C4-2B (cell line): ENCODE results near the gene ZSCAN32.
A peak's percentile ranks its signal among the peaks of the same experiment; 100 is the strongest.

Experiments
- H3K27ac ChIP-seq: fragments of 450-650 bp; 2 replicates; pipeline ENCODE4 v1.5.1; 2017
- CTCF ChIP-seq: fragments of 450-650 bp; conservative IDR thresholded peaks from 2 replicates; pipeline ENCODE4 v1.5.1; 2017; ENCODE audit warnings: mild to moderate bottlenecking
- ZFX ChIP-seq: fragments of 450-650 bp; IDR thresholded peaks from 2 replicates; pipeline ENCODE4 v1.6.1; 2017

ZSCAN32 gene

GRCh38 chr16:3377917-3378316 is 22.9 kb downstream of the ZSCAN32 start:
- no peak overlapping the region for H3K27ac ChIP-seq
- TF ChIP-seq CTCF (no peak), ZFX (no peak)

GRCh38 chr16:3375680-3376079 is 25.1 kb downstream of the ZSCAN32 start:
- TF ChIP-seq CTCF (no peak), ZFX (no peak)
- no peak overlapping the region for H3K27ac ChIP-seq

GRCh38 chr16:3369073-3369472 is 31.7 kb downstream of the ZSCAN32 start:
- no peak overlapping the region for H3K27ac ChIP-seq
- no peak for TF ChIP-seq CTCF
- no peak for TF ChIP-seq ZFX

- no peak overlapping the region for H3K27ac ChIP-seq
- no peak for TF ChIP-seq CTCF
- TF ChIP-seq ZFX, result no peak
Measured at GRCh38 chr16:3364774-3365427, 35.9 kb downstream of the ZSCAN32 start.

- 0 out of 2 replicates have a peak, but pooled peaks have one; percentile 13 for TF ChIP-seq CTCF
- TF ChIP-seq ZFX, result no peak
- H3K27ac ChIP-seq, result no peak overlapping the region
Measured at GRCh38 chr16:3363793-3364192, 37.0 kb downstream of the ZSCAN32 start.

GRCh38 chr16:3362931-3363330 is 37.9 kb downstream of the ZSCAN32 start:
- no peak overlapping the region for H3K27ac ChIP-seq
- TF ChIP-seq ZFX (no peak), CTCF (no peak)

GRCh38 chr16:3358871-3359270 is 41.9 kb downstream of the ZSCAN32 start:
- TF ChIP-seq CTCF, result no peak
- TF ChIP-seq ZFX, result no peak
- no peak overlapping the region for H3K27ac ChIP-seq
